Measurements from ENCODE around the gene IL18R1.

GRCh38 chr2:102361632-102362241 is 6.1 kb downstream of the IL18R1 start:
- TF ChIP-seq POLR2AphosphoS5 (IDR thresholded peaks at IDR 0.05; ENCODE audit: borderline replicate concordance, low read depth, low read length) (no peak), EZH2 (IDR thresholded peaks at IDR 0.05) (no peak)
